Dendritic cell treated with granulocyte-macrophage colony-stimulating factor and Interleukin-4, amounts not matched to agents 40 ng/mL and 50 ng/mL, for 4 days (primary cell): ENCODE measurements around the gene NPY5R.

Experiments
- H3K27ac Mint-ChIP-seq: one replicate; pipeline ENCODE4 v1.8.0; 2022; ENCODE audit warnings: mild to moderate bottlenecking, mixed read lengths
- H3K27me3 Mint-ChIP-seq: one replicate; pipeline ENCODE4 v1.8.0; 2022; ENCODE audit warnings: mild to moderate bottlenecking, mixed read lengths
- H3K36me3 Mint-ChIP-seq: one replicate; pipeline ENCODE4 v1.8.0; 2022; ENCODE audit warnings: low read depth, mixed read lengths
- H3K4me1 Mint-ChIP-seq: one replicate; pipeline ENCODE4 v1.8.0; 2022; ENCODE audit warnings: low read depth, mixed read lengths
- H3K4me3 Mint-ChIP-seq: one replicate; pipeline ENCODE4 v1.8.0; 2022; ENCODE audit warnings: mild to moderate bottlenecking, moderate library complexity, mixed read lengths
- H3K9me3 Mint-ChIP-seq: one replicate; pipeline ENCODE4 v1.8.0; 2022; ENCODE audit warnings: mixed read lengths
- intact Hi-C: fragments of 100-400 bp; cut with micrococcal nuclease; formaldehyde crosslinking; loops from one replicate; pipeline ENCODE4 v1.15.0; 2022

The NPY5R gene

DNA sequence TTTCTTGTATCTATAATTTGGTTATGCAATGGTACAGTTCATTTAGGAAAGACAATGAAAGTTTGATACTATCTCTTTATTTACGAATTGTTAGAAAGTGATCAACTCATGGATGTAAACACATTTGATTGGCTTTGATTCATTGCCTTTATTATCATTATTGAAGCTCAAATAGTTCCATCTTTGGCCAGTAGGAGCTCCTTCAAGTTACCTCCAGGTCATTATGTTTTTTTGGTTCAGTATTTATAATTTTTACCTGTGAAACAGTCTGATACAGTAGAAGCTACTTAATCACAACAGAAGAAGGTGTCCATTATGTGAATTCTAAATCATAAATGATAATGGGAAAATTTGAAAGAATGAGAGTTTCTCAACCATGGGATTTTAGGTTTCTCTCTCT is 12.4 kb downstream of the NPY5R start:
- no peak overlapping the region for H3K4me3 Mint-ChIP-seq
- no peaks in the 10 kb centered on the region for H3K36me3 Mint-ChIP-seq
- intact Hi-C loops: no loop called here
- H3K9me3 Mint-ChIP-seq: no peaks in the 10 kb centered on the region
- no peak overlapping the region for H3K27ac Mint-ChIP-seq
- no peaks in the 10 kb centered on the region for H3K27me3 Mint-ChIP-seq
- H3K4me1 Mint-ChIP-seq: no peaks in the 10 kb centered on the region

DNA sequence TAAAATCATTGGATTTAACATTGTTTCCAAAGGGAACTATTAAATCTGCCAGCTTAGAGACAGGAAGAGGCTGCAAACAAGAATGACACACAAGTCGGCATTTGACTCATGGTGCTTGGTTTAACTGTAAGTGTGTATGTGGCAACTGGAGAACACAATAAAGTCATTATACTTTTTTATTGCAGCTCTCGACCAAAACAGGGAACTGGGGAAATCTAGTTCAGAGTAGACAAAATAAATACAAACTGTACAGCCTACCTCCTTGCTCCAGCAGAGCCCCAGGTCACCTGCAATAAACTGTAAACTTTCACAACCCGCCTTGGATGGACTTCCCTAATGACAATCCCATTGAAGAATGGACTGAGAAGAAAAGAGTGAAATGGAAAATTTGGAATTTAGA is 24.0 kb downstream of the NPY5R start:
- no peak overlapping the region for H3K27ac Mint-ChIP-seq
- H3K4me3 Mint-ChIP-seq: no peak overlapping the region
- intact Hi-C loops: no loop called here
- no peaks in the 10 kb centered on the region for H3K9me3 Mint-ChIP-seq
- H3K4me1 Mint-ChIP-seq: no peaks in the 10 kb centered on the region
- no peaks in the 10 kb centered on the region for H3K36me3 Mint-ChIP-seq
- H3K27me3 Mint-ChIP-seq: peaks cover 4% of the 10 kb centered on the region

DNA sequence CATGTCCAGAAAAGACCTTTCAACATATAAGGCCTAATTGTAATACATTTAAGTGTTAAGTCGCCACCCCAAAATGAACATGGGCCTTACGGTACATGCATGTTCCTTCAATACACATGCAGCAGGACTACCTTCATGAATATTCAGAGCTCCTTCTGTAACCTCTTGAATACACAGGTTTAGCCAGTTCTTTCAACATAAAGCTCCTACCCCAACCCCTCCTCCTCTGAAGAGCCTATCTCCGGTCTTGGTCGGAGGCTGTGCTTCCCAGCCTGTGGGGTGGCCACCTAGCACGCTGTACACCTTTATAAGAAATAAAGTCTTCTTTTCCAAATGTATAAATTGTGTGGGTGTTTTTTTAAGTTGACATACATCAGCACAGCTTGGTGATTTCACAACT is 28.3 kb downstream of the NPY5R start:
- Mint-ChIP-seq H3K4me3 (no peak overlapping the region), H3K36me3 (no peaks in the 10 kb centered on the region), H3K4me1 (no peaks in the 10 kb centered on the region), H3K9me3 (no peaks in the 10 kb centered on the region), H3K27me3 (peaks cover 7% of the 10 kb centered on the region), H3K27ac (no peak overlapping the region)
- intact Hi-C loops: no loop called here

DNA sequence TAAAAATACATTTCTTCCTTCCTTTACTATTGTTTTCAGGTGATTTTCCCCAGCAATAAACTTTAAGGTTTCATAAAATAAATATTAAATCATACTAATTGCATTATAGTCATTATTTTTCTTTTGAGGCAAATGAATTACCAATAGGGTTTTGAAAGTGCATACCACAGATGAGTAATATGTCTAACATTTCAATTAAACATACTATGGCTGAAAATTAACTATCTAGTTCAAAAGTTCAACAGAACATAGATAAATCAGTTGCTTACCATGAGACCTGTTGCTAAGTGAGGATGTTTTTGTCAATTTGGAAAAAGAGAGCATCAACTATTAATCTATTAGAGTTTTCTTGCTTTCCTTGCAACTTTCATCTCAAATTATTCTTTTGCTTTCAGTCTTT is 35.0 kb downstream of the NPY5R start:
- H3K4me1 Mint-ChIP-seq: peaks cover 6% of the 10 kb centered on the region

GRCh38 chr4:163380703-163381102 is 37.0 kb downstream of the NPY5R start:
- Mint-ChIP-seq H3K4me1 (peaks cover 6% of the 10 kb centered on the region), H3K27ac (no peak overlapping the region), H3K9me3 (no peaks in the 10 kb centered on the region), H3K4me3 (no peak overlapping the region), H3K27me3 (no peaks in the 10 kb centered on the region), H3K36me3 (no peaks in the 10 kb centered on the region)
- intact Hi-C loops: no loop called here

More for the DNA sequence above, 35.0 kb downstream of the NPY5R start:
- intact Hi-C loops: no loop called here
- Mint-ChIP-seq H3K27me3 (peaks cover 5% of the 10 kb centered on the region), H3K9me3 (no peaks in the 10 kb centered on the region), H3K4me3 (no peak overlapping the region), H3K27ac (no peak overlapping the region), H3K36me3 (no peaks in the 10 kb centered on the region)

- Mint-ChIP-seq H3K9me3 (no peaks in the 10 kb centered on the region), H3K27me3 (no peaks in the 10 kb centered on the region), H3K36me3 (no peaks in the 10 kb centered on the region), H3K4me1 (peaks cover 6% of the 10 kb centered on the region), H3K27ac (no peak overlapping the region), H3K4me3 (no peak overlapping the region)
- intact Hi-C loops: no loop called here
These were observed 38.6 kb downstream of the NPY5R start for GRCh38 chr4:163382178-163382869.

- Mint-ChIP-seq H3K36me3 (no peaks in the 10 kb centered on the region), H3K9me3 (no peaks in the 10 kb centered on the region), H3K4me3 (no peak overlapping the region)
These were observed 40.7 kb downstream of the NPY5R start for GRCh38 chr4:163384434-163384833.

GRCh38 chr4:163384926-163385325 is 41.2 kb downstream of the NPY5R start:
- intact Hi-C loops: no loop called here
- Mint-ChIP-seq H3K27ac (no peak overlapping the region), H3K27me3 (no peaks in the 10 kb centered on the region), H3K9me3 (no peaks in the 10 kb centered on the region), H3K4me1 (peaks cover 6% of the 10 kb centered on the region), H3K4me3 (no peak overlapping the region), H3K36me3 (no peaks in the 10 kb centered on the region)

More at GRCh38 chr4:163384434-163384833, 40.7 kb downstream of the NPY5R start:
- Mint-ChIP-seq H3K27me3 (no peaks in the 10 kb centered on the region), H3K27ac (no peak overlapping the region), H3K4me1 (peaks cover 6% of the 10 kb centered on the region)
- intact Hi-C loops: no loop called here

DNA sequence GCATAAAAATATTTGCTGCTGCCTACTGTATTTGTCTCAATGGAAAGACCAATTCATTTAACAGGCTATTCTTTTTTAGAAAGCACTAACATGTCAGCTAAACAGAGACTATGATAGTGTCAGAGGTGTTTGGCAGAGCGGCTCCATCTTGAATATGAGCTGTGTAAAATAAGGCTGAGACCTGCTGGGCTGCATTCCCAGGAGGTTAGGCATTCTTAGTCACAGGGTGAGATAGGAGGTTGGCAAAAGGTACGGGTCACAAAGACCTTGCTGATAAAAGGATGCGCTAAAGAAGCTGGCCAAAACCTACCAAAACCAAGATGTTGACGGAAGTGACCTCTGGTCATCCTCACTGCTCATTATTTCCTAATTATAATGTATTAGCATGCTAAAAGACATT is 41.8 kb downstream of the NPY5R start:
- Mint-ChIP-seq H3K9me3 (no peaks in the 10 kb centered on the region), H3K4me1 (peaks cover 4% of the 10 kb centered on the region), H3K27me3 (no peaks in the 10 kb centered on the region), H3K27ac (no peak overlapping the region), H3K36me3 (no peaks in the 10 kb centered on the region), H3K4me3 (no peak overlapping the region)
- intact Hi-C loops: no loop called here

DNA sequence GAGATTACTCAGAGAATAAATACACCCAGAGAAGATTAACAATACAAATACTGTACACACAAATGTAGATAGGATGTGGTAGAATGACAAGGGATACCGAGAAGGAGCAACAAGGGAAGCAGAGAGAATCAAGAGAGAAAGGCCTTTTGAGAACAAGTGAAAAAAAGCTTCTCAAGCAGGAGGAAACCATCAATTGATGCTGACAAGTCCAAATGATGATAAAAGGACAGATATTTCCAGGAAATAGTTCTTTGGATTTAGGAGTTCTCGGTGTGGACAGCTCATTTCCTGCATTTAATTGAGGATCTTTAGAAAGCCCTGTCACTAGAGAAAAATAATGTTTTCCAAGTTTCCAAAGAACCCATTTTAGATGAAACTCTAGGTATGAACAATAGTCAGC is 48.1 kb downstream of the NPY5R start:
- intact Hi-C loops: no loop called here
- no peaks in the 10 kb centered on the region for H3K4me1 Mint-ChIP-seq
- H3K9me3 Mint-ChIP-seq: no peaks in the 10 kb centered on the region
- H3K27ac Mint-ChIP-seq: no peak overlapping the region
- H3K27me3 Mint-ChIP-seq: peaks cover 2% of the 10 kb centered on the region
- H3K36me3 Mint-ChIP-seq: no peaks in the 10 kb centered on the region
- no peak overlapping the region for H3K4me3 Mint-ChIP-seq

- H3K4me1 Mint-ChIP-seq: no peaks in the 10 kb centered on the region
- intact Hi-C loops: no loop called here
- no peak overlapping the region for H3K27ac Mint-ChIP-seq
- no peak overlapping the region for H3K4me3 Mint-ChIP-seq
- no peaks in the 10 kb centered on the region for H3K36me3 Mint-ChIP-seq
- no peaks in the 10 kb centered on the region for H3K9me3 Mint-ChIP-seq
- peaks cover 2% of the 10 kb centered on the region for H3K27me3 Mint-ChIP-seq
These were observed 48.6 kb downstream of the NPY5R start for GRCh38 chr4:163392328-163392727.

- no peaks in the 10 kb centered on the region for H3K4me1 Mint-ChIP-seq
These were observed 49.8 kb downstream of the NPY5R start for GRCh38 chr4:163393471-163393870.

GRCh38 chr4:163395055-163395454 is 51.4 kb downstream of the NPY5R start:
- no peak overlapping the region for H3K4me3 Mint-ChIP-seq
- H3K27me3 Mint-ChIP-seq: peaks cover 2% of the 10 kb centered on the region
- H3K27ac Mint-ChIP-seq: no peak overlapping the region
- intact Hi-C loops: no loop called here
- no peaks in the 10 kb centered on the region for H3K9me3 Mint-ChIP-seq
- no peaks in the 10 kb centered on the region for H3K36me3 Mint-ChIP-seq
- no peaks in the 10 kb centered on the region for H3K4me1 Mint-ChIP-seq

More at GRCh38 chr4:163393471-163393870, 49.8 kb downstream of the NPY5R start:
- no peaks in the 10 kb centered on the region for H3K36me3 Mint-ChIP-seq
- H3K4me3 Mint-ChIP-seq: no peak overlapping the region
- H3K27me3 Mint-ChIP-seq: peaks cover 2% of the 10 kb centered on the region
- no peak overlapping the region for H3K27ac Mint-ChIP-seq
- intact Hi-C loops: no loop called here
- H3K9me3 Mint-ChIP-seq: no peaks in the 10 kb centered on the region

DNA sequence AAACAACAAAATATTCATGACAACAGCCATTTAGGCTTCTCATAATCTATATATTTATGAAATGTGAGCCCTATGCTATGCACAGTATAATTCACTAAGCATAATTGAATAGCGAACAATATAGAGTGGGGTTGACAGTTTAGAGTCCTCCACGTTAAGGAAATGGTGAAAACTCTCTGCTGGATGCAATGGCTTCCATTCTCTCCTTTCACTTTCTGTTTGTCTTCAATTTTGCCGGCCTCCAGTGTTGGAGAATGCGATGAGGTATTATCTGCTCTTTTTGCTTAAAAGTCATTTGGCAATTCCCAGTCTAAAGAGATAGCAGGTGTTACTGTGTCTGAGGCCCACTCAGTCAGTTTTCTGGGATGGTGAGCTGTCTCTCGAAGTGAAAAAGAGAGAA is 52.1 kb downstream of the NPY5R start:
- Mint-ChIP-seq H3K27ac (no peak overlapping the region), H3K36me3 (no peaks in the 10 kb centered on the region), H3K4me3 (no peak overlapping the region), H3K9me3 (no peaks in the 10 kb centered on the region), H3K4me1 (no peaks in the 10 kb centered on the region), H3K27me3 (peaks cover 2% of the 10 kb centered on the region)
- intact Hi-C loops: no loop called here

DNA sequence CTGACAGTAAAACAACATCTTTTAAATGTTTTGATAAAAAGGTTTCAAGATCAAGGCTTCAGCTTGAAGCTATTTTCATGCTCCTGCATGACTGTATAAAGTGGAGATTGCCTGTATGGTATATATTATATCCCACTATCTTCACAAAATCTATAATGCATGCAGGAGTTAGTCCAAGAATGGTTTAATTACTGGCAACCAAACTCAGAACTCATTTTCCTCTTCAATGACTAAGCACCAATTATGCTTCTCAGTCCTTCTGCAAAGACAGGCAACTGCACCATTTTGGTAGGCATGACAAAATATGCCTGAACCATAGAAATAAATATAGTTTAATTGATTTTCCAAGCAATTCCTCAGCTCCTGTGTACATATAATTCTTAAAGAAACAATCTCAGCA is 54.5 kb downstream of the NPY5R start:
- H3K36me3 Mint-ChIP-seq: no peaks in the 10 kb centered on the region
- H3K27ac Mint-ChIP-seq: no peak overlapping the region
- H3K27me3 Mint-ChIP-seq: peaks cover 2% of the 10 kb centered on the region
- no peak overlapping the region for H3K4me3 Mint-ChIP-seq
- H3K9me3 Mint-ChIP-seq: no peaks in the 10 kb centered on the region
- intact Hi-C loops: no loop called here
- no peaks in the 10 kb centered on the region for H3K4me1 Mint-ChIP-seq
